HL-60 (cell line): ENCODE measurements around the gene TAGLN.

Experiments
- DNase-seq, 2 experiments: peaks; one replicate each; pipeline ENCODE4 v3.0.0-alpha.2; 2010 to 2020; ENCODE audit warnings: low read depth in 1 of 2, low spot score in 1 of 2
- H3K27ac ChIP-seq: fragments of 250-450 bp; sonication (Bioruptor Pico); replicated peaks from 2 replicates; pipeline ENCODE4 v1.5.1; 2020; ENCODE audit warnings: mild to moderate bottlenecking, moderate library complexity
- H3K27me3 ChIP-seq: fragments of 250-450 bp; sonication (Bioruptor Pico); 2 replicates; pipeline ENCODE4 v1.5.1; 2021; ENCODE audit warnings: mild to moderate bottlenecking, moderate library complexity; ENCODE audit not compliant: insufficient read depth, poor library complexity, severe bottlenecking
- H3K4me3 ChIP-seq: replicated peaks from 2 replicates; pipeline ENCODE4 v1.5.1; 2011; ENCODE audit warnings: mild to moderate bottlenecking, control low read depth, low read length; ENCODE audit not compliant: insufficient read depth
- GABPA ChIP-seq: IDR thresholded peaks from 2 replicates; pipeline ENCODE4 v1.6.1; 2012; ENCODE audit warnings: low read depth
- POLR2AphosphoS5 ChIP-seq: IDR thresholded peaks from 2 replicates; pipeline ENCODE4 v1.6.1; 2012; ENCODE audit warnings: low read depth
- SPI1 ChIP-seq: IDR thresholded peaks from 2 replicates; pipeline ENCODE4 v1.6.1; 2012; ENCODE audit warnings: low read depth, mild to moderate bottlenecking, borderline replicate concordance
- TF ChIP-seq, protein P1 (sequence below): IDR thresholded peaks from one replicate; pipeline ENCODE4 v1.5.1; 2011; ENCODE audit warnings: low read length, control low read depth, inconsistent platforms; ENCODE audit not compliant: insufficient read depth
- TF ChIP-seq, protein P2 (sequence below): IDR thresholded peaks from 2 replicates; pipeline ENCODE4 v1.6.1; 2012; ENCODE audit warnings: low read depth; ENCODE audit not compliant: insufficient replicate concordance

TAGLN gene

DNA sequence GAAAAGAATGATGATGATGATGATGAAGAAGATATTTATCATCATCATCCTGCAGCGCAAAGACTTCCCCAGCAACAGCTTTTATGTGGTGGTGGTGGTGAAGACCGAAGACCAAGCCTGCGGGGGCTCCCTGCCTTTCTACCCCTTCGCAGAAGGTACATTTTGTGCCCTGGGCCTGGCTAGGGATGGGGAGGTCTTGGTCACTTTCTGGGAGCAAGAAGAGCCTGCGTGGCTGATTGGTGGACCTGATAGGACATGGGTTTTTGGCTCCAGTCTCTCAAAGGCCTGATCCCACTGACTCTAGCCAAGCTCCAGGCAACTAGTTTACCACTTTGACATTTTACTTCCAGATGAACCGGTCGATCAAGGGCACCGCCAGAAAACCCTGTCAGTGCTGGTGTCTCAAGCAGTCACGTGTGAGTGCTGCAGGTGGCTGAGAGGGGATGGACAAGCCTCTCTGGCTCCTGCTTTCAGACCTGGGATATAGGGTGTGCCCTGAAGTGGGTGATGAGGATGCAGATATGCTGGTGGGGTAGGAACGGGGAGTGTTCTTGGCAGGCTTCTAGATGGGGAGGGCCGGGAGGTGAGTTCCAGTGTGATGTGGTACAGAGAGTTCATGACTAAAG, 15.3 kb upstream of the TAGLN start:
- Histone ChIP-seq H3K27ac (no peak overlapping the region), H3K27me3 (no peaks in the 10 kb centered on the region), H3K4me3 (no peak overlapping the region)
- TF ChIP-seq SPI1 (no peak), GABPA (no peak), POLR2AphosphoS5 (no peak)
- TF ChIP-seq, protein P1, sequence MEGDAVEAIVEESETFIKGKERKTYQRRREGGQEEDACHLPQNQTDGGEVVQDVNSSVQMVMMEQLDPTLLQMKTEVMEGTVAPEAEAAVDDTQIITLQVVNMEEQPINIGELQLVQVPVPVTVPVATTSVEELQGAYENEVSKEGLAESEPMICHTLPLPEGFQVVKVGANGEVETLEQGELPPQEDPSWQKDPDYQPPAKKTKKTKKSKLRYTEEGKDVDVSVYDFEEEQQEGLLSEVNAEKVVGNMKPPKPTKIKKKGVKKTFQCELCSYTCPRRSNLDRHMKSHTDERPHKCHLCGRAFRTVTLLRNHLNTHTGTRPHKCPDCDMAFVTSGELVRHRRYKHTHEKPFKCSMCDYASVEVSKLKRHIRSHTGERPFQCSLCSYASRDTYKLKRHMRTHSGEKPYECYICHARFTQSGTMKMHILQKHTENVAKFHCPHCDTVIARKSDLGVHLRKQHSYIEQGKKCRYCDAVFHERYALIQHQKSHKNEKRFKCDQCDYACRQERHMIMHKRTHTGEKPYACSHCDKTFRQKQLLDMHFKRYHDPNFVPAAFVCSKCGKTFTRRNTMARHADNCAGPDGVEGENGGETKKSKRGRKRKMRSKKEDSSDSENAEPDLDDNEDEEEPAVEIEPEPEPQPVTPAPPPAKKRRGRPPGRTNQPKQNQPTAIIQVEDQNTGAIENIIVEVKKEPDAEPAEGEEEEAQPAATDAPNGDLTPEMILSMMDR = no peak
- TF ChIP-seq, protein P2, sequence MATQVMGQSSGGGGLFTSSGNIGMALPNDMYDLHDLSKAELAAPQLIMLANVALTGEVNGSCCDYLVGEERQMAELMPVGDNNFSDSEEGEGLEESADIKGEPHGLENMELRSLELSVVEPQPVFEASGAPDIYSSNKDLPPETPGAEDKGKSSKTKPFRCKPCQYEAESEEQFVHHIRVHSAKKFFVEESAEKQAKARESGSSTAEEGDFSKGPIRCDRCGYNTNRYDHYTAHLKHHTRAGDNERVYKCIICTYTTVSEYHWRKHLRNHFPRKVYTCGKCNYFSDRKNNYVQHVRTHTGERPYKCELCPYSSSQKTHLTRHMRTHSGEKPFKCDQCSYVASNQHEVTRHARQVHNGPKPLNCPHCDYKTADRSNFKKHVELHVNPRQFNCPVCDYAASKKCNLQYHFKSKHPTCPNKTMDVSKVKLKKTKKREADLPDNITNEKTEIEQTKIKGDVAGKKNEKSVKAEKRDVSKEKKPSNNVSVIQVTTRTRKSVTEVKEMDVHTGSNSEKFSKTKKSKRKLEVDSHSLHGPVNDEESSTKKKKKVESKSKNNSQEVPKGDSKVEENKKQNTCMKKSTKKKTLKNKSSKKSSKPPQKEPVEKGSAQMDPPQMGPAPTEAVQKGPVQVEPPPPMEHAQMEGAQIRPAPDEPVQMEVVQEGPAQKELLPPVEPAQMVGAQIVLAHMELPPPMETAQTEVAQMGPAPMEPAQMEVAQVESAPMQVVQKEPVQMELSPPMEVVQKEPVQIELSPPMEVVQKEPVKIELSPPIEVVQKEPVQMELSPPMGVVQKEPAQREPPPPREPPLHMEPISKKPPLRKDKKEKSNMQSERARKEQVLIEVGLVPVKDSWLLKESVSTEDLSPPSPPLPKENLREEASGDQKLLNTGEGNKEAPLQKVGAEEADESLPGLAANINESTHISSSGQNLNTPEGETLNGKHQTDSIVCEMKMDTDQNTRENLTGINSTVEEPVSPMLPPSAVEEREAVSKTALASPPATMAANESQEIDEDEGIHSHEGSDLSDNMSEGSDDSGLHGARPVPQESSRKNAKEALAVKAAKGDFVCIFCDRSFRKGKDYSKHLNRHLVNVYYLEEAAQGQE = no peak
- DNase-seq = no peak

DNA sequence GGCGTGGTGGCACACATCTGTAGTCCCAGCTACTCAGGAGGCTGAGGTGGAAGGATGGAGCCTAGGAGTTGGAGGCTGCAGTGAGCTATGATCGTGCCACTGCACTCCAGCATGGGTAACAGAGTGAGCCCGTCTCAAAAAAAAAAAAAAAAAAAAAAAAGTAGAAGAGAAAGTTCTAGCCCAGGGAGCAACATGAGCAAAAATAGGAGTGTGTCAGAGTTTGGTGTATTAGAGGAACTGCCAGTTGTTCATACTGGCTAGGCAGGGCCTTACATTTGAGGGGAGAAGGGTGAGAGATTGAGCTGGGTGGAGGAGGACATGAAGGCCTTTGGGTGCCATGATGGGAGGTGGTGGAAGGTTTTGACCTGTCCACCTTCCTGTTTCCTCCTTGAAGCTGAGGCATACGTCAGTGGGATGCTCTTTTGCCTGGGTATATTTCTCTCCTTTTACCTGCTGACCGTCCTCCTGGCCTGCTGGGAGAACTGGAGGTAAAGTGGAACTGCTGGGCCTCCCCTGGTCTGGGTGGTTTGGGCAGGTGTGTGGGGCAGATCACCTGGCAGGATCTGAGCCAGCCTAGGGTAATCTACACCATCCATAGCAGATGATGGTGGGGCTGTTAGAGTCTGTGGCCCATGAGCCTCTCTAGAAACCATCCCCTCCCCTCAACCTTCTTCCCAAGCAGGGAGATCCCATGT, 13.3 kb upstream of the TAGLN start:
- peak in 1 of 2 experiments; percentile 53 for DNase-seq
- Histone ChIP-seq H3K27ac (peak overlapping the region; percentile 12; the same call in 1 of the 2 replicates), H3K27me3 (no peaks in the 10 kb centered on the region), H3K4me3 (no peak overlapping the region)
- TF ChIP-seq SPI1 = peak; percentile 76
- TF ChIP-seq, protein P2 = no peak

DNA sequence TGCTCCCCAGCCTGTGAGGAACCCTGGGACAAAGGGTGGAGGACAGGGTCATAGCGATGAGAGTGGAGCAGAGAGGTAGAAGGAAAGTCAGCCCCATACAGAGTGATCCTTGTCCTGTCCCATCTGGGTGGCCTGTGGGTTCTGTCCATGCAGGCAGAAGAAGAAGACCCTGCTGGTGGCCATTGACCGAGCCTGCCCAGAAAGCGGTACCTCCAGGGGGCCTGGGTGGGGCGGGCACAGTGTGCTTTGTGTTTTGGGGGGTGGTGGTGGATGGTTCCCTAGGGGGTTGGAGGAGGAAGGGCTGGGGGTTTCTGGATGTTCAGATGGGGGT, 12.8 kb upstream of the TAGLN start:
- H3K27me3 ChIP-seq = no peaks in the 10 kb centered on the region

More for the DNA sequence above, 12.8 kb upstream of the TAGLN start:
- Histone ChIP-seq H3K4me3 (no peak overlapping the region), H3K27ac (no peak overlapping the region)
- no peak for DNase-seq
- TF ChIP-seq GABPA (no peak), SPI1 (no peak), POLR2AphosphoS5 (no peak)
- TF ChIP-seq, protein P2 = no peak
- TF ChIP-seq, protein P1 = no peak
